Natural killer cell treated with Interleukin-12 subunit alpha and Interleukin-12 subunit beta and Interleukin-15 and Interleukin-18, amount 100 ng/mL, for 72 hours (primary cell): Measurements from ENCODE around the gene DAAM1. TPM values are rescaled to one million over a fixed set of nuclear protein-coding genes. Genes with fewer than 3 reads are reported as not detected.

ENCODE experiments used
- ATAC-seq, 2 donors: fragments of 150-1000 bp; cut with Tn5 transposase in 1 of 2; sonication (Bioruptor Pico), chemical (Tn5 transposase) in 1 of 2; 2 replicates each; pipeline ENCODE4 v1.10.0; 2021
- DNase-seq: peaks from one replicate; pipeline ENCODE4 v3.0.0; 2022; ENCODE audit warnings: low spot score
- H3K27ac Mint-ChIP-seq, 2 donors: 1 replicate in 1 of 2; 2 replicates in 1 of 2; pipeline ENCODE4 v1.8.0; 2022; ENCODE audit warnings: mixed read lengths in 2 of 2, mild to moderate bottlenecking in 1 of 2, moderate library complexity in 1 of 2
- H3K27me3 Mint-ChIP-seq, 2 donors: 1 replicate in 1 of 2; 2 replicates in 1 of 2; pipeline ENCODE4 v1.8.0; 2022; ENCODE audit warnings: mixed read lengths in 2 of 2
- H3K36me3 Mint-ChIP-seq: one replicate; pipeline ENCODE4 v1.8.0; 2022; ENCODE audit warnings: mixed read lengths
- H3K4me1 Mint-ChIP-seq, 2 donors: 1 replicate in 1 of 2; 2 replicates in 1 of 2; pipeline ENCODE4 v1.8.0; 2022; ENCODE audit warnings: low read depth in 2 of 2, mixed read lengths in 2 of 2, mild to moderate bottlenecking in 1 of 2
- H3K4me3 Mint-ChIP-seq: one replicate; pipeline ENCODE4 v1.8.0; 2022; ENCODE audit warnings: mixed read lengths
- H3K9me3 Mint-ChIP-seq: 2 replicates; pipeline ENCODE4 v1.8.0; 2022; ENCODE audit warnings: mixed read lengths
- total RNA-seq, 2 donors: library from RNA; stranded (reverse); gene quantifications; one replicate each; pipeline ENCODE4 v1.2.3, GENCODE V29; 2022

DAAM1 gene
- total RNA-seq, 2 donors from 2014 or later = 21.3 to 22.5 TPM

DNA sequence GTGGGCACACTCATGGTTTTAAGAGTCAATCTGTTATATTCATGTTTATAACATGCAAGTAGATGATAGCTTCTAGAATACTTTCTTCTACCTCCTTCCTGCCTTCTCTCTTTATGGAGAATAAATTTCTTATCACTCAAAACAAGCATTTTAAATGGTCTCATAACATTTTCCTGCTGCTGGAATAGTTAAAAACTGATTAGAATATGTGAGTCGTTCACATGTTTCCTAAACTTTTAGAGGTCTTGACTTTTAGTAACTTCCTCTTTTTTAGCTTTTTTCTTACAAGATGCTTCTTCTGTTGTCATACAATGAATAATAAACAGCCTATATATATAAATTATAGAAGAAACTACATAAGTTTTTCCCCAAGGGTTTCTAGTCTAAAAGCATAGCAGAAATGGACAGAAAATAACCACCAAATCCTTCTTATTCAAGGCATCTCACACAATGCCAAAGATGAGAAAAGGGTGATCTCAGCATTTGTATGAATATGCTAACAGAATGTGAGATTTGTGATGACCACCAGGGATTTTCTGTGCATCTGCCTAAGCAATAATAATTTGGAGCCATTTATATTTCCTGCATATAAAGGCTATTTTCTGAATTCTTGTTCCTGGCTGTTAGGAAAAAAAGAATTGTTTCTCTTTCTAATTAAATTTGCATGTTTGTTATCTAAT is 127.8 kb downstream of the DAAM1 start:
- Mint-ChIP-seq H3K4me1 (peaks cover 6% of the 10 kb centered on the region in 2 donors), H3K4me3 (no peak overlapping the region), H3K36me3 (no peaks in the 10 kb centered on the region), H3K9me3 (no peaks in the 10 kb centered on the region), H3K27ac (no peak overlapping the region), H3K27me3 (no peaks in the 10 kb centered on the region)
- ATAC-seq = no peak
- no peak for DNase-seq

DNA sequence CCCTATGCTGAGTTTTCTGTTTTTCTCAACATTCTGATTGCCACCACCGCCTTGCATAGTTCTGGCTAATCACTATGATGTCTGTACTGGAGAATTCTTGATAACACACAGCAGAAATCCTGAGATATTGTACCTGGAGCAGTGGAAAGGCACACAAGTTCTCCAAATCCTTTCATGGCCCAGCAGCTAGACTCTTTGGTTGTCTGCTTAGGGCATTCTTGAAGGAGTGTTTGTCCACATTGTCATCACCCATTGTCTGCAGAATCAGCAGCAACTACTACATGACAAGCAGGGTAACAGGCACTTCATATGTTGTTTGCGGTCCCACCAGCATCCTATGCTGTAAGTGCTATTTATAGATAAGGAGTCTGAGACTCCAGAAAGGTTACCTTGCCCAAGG is 128.9 kb downstream of the DAAM1 start:
- ATAC-seq = no peak
- peaks cover 6 to 8% of the 10 kb centered on the region in 2 donors for H3K4me1 Mint-ChIP-seq
- no peaks in the 10 kb centered on the region for H3K27me3 Mint-ChIP-seq
- H3K27ac Mint-ChIP-seq = no peak overlapping the region
- no peaks in the 10 kb centered on the region for H3K9me3 Mint-ChIP-seq
- DNase-seq = no peak
- H3K4me3 Mint-ChIP-seq = no peak overlapping the region
- no peaks in the 10 kb centered on the region for H3K36me3 Mint-ChIP-seq

DNA sequence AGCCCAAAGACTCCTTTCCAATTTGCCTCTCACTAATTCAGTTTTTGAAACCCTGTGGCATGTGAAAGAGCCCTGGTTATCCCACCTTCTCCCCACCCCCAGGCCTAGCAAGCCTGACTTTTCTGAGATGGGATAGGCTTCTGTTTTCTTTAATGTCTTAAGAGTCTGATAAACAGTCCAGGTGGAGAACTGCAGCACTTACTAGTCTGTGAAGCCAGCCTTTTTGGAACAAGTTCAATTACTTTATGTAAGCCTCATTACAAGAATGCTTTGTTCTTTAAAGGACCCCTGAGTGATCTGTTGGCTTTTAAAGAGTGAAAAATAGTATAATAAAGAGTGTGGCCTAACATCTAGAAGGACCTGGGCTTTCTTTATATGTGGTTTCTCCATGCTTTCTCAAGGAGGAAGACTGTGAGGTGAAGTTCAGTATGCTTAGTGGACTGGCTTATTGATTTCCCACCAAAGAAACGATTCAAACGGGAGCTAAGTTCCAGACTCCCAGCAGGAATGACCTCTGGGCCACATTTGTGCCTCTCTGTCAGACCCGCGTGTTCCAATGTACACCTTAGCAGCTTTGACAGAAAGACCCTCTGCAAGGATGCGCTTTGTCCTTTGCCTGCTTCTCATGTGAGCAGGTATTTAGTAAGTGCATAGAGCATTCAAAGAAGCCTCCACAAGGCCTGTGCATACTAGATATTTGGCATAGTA is 129.5 kb downstream of the DAAM1 start:
- no peak for ATAC-seq
- DNase-seq = no peak
- no peaks in the 10 kb centered on the region for H3K9me3 Mint-ChIP-seq
- no peak overlapping the region for H3K4me3 Mint-ChIP-seq
- H3K27me3 Mint-ChIP-seq = no peaks in the 10 kb centered on the region
- no peaks in the 10 kb centered on the region for H3K36me3 Mint-ChIP-seq
- no peak overlapping the region for H3K27ac Mint-ChIP-seq
- H3K4me1 Mint-ChIP-seq = peaks cover 6 to 8% of the 10 kb centered on the region in 2 donors

DNA sequence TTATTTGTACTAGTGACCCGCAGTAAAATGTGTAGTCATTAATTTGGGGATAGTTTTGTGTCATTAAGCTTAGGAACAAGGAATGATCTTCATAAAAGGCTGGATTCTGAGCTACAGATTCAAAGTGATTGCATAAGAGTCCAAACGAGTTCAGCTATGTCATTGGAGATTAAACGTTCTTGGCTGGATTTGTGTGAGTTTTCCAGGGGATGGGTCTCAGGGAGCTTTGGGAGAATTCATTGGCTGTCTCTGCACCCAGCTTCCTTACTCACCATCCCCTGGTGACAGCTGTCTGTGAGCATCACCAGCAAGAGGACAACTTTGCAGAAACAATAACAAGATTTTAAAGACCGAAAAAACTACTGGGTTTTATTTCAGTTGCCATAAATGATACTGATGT is 130.4 kb downstream of the DAAM1 start:
- H3K27me3 Mint-ChIP-seq = no peaks in the 10 kb centered on the region
- no peak for DNase-seq
- H3K9me3 Mint-ChIP-seq = no peaks in the 10 kb centered on the region
- no peak for ATAC-seq
- H3K4me3 Mint-ChIP-seq = no peak overlapping the region
- no peak overlapping the region for H3K27ac Mint-ChIP-seq
- H3K4me1 Mint-ChIP-seq = peaks cover 6 to 8% of the 10 kb centered on the region in 2 donors
- no peaks in the 10 kb centered on the region for H3K36me3 Mint-ChIP-seq

DNA sequence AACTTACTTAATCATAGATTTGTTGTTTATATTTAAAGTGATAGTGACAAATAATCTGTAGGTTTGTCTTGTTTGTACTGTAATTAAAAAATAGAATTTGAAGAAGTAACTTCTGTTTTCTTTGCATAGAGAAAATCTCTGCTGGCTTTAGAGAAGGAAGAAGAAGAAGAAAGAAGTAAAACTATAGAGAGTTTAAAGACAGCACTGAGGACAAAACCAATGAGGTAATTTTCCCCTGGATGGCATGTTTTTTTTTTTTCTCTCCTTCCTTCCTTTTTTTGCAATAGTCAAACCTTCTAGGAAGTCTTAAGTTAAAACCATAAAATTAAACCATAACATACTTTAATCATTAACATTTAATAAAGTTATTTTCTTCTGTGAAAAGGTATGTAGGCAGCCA is 131.9 kb downstream of the DAAM1 start:
- Mint-ChIP-seq H3K27me3 (no peaks in the 10 kb centered on the region), H3K4me1 (peaks cover 6 to 8% of the 10 kb centered on the region in 2 donors), H3K4me3 (no peak overlapping the region), H3K27ac (peak overlapping the region; percentile 32 to 35), H3K9me3 (no peaks in the 10 kb centered on the region), H3K36me3 (no peaks in the 10 kb centered on the region)
- DNase-seq (no peak), ATAC-seq (no peak)

DNA sequence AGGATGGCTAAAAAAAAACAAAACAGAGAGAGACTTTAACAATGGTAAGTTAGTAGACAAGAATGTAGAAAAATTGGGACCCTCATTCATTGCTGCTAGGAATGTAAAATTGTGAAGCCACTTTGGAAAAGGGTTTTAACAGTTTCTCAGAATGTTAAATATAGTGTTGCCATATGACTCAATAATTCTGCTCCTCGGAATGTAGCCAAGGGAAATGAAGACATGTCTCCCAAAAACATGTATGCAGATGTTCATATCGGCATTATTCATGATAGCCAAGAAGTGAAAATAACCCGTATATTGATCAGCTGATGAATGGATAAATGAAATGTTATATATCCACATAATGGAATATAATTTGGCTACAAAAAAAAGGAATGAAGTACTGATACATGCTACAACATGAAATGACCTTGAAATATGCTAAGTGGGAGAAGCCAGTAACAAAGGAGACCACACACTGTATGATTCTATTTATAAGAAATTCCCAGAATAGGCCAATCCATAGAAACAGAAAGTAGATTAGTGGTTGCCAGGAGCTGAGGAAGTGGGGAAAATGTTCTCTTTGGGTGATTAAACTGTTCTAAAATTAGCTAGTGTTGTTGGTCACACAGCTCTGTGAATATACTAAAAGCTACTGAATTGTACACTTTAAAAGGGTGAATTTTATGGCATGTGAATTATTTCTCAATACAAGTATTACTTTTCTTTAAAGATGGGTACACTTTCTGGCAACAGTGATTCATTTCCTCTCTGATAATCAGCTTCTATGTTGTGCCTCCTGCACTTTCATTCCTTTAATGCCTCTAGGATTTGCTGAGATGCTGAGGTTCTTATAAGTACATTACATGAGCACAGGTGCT is 132.5 kb downstream of the DAAM1 start:
- Mint-ChIP-seq H3K4me3 (peak overlapping the region; percentile 28), H3K36me3 (no peaks in the 10 kb centered on the region), H3K27me3 (no peaks in the 10 kb centered on the region), H3K9me3 (no peaks in the 10 kb centered on the region), H3K27ac (peak overlapping the region; percentile 32 to 35), H3K4me1 (peaks cover 6 to 8% of the 10 kb centered on the region in 2 donors)
- DNase-seq (no peak), ATAC-seq (peak; percentile 68 to 76)

DNA sequence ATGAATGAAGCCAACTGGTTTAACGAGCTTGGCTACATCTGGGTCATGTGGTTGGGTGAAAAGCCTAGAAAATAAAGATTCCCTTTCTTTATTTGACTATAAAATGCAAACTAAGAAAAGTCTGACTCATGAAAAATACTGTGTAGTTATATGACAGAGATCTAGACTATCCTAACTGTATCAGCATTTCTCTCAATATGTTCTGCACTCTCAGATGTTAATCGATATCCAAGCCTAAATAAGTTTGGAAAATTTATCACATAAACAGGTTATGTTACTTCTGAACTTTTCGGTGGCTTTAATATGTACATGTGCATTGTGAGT is 133.1 kb downstream of the DAAM1 start:
- Mint-ChIP-seq H3K9me3 (no peaks in the 10 kb centered on the region), H3K36me3 (no peaks in the 10 kb centered on the region), H3K4me1 (peaks cover 6 to 8% of the 10 kb centered on the region in 2 donors), H3K27ac (peak overlapping the region; percentile 32 to 35), H3K27me3 (no peaks in the 10 kb centered on the region), H3K4me3 (peak overlapping the region; percentile 28)
- DNase-seq (no peak), ATAC-seq (peak in 1 of 2 donors; percentile 6)

DNA sequence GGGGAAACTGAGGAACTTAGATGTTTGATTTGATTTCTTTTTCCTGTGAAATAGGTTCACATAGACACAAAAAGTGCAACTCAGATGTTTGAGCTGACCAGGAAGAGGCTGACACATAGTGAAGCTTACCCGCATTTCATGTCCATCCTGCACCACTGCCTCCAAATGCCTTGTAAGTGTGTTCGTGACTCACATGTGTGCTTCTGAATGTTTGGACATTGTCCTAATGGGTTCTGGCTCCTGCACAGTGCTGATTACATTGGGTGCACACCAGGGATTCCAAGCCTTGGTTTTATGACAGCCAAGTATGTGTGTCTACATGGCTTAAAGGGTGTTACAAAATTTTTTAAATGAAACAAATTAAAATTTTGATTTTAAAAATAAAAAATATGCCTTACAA is 137.4 kb downstream of the DAAM1 start:
- peaks cover 9 to 10% of the 10 kb centered on the region in 2 donors for H3K4me1 Mint-ChIP-seq
- no peaks in the 10 kb centered on the region for H3K27me3 Mint-ChIP-seq
- no peak overlapping the region for H3K27ac Mint-ChIP-seq
- no peaks in the 10 kb centered on the region for H3K36me3 Mint-ChIP-seq
- ATAC-seq (no peak), DNase-seq (no peak)
- no peaks in the 10 kb centered on the region for H3K9me3 Mint-ChIP-seq
- H3K4me3 Mint-ChIP-seq = no peak overlapping the region

DNA sequence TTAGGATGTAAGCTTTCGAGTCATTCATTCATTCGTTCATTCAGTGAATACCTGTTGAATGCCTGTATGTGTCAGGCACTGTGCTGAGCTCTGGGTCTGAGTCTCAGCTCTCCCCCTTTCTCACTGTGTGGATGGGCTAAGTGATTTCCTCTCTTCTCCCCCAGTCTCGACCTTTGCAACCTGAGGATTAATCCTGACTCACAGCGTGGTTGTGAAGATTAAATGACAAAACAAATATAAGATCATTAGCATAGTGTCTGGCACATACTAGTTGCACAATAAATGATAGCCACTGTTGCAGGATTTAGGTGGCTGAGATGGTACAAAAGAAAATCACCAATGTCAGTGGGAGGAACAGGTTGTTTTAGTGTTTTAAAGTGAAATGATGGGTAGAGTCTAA is 140.0 kb downstream of the DAAM1 start:
- no peaks in the 10 kb centered on the region for H3K27me3 Mint-ChIP-seq
- peaks cover 8% of the 10 kb centered on the region for H3K36me3 Mint-ChIP-seq
- H3K9me3 Mint-ChIP-seq = no peaks in the 10 kb centered on the region
- DNase-seq (no peak), ATAC-seq (peak; percentile 63 to 64)
- peaks cover 3 to 5% of the 10 kb centered on the region in 2 donors for H3K4me1 Mint-ChIP-seq
- no peak overlapping the region for H3K4me3 Mint-ChIP-seq
- no peak overlapping the region for H3K27ac Mint-ChIP-seq

DNA sequence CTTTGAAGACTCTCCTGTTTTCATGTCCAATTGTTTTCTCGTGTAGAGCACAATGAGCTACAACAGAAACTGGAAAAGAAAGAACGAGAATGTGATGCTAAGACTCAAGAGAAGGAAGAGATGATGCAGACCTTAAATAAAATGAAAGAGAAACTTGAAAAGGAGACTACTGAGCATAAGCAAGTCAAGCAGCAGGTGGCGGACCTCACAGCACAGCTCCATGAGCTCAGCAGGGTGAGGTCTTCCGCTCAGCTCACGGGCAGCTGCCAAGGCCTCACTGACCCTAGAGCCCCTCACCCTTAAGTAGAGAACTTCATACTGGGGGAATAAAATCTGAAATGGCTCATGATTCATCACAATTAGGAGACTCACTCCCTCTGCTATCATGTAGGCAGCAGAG is 142.0 kb downstream of the DAAM1 start:
- peaks cover 3 to 5% of the 10 kb centered on the region in 2 donors for H3K4me1 Mint-ChIP-seq
- no peaks in the 10 kb centered on the region for H3K27me3 Mint-ChIP-seq
- no peaks in the 10 kb centered on the region for H3K9me3 Mint-ChIP-seq
- no peak overlapping the region for H3K27ac Mint-ChIP-seq
- DNase-seq = no peak
- peaks cover 13% of the 10 kb centered on the region for H3K36me3 Mint-ChIP-seq
- no peak overlapping the region for H3K4me3 Mint-ChIP-seq
- no peak for ATAC-seq

DNA sequence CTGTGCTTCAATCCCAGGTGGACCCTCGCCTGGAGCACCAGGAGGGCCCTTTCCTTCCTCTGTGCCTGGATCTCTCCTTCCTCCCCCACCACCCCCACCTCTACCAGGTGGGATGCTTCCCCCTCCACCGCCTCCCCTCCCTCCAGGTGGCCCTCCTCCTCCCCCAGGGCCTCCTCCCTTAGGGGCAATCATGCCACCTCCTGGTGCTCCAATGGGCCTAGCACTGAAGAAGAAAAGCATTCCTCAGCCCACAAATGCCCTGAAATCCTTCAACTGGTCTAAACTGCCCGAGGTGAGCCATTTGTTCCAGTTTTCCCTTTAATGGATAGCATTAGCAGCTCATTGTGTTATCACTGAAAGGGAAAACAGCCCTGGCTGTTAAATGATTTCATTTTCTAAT is 142.8 kb downstream of the DAAM1 start:
- no peaks in the 10 kb centered on the region for H3K9me3 Mint-ChIP-seq
- no peaks in the 10 kb centered on the region for H3K27me3 Mint-ChIP-seq
- no peak for ATAC-seq
- peaks cover 13% of the 10 kb centered on the region for H3K36me3 Mint-ChIP-seq
- H3K4me1 Mint-ChIP-seq = peaks cover 3 to 5% of the 10 kb centered on the region in 2 donors
- no peak overlapping the region for H3K27ac Mint-ChIP-seq
- H3K4me3 Mint-ChIP-seq = no peak overlapping the region
- DNase-seq = no peak

DNA sequence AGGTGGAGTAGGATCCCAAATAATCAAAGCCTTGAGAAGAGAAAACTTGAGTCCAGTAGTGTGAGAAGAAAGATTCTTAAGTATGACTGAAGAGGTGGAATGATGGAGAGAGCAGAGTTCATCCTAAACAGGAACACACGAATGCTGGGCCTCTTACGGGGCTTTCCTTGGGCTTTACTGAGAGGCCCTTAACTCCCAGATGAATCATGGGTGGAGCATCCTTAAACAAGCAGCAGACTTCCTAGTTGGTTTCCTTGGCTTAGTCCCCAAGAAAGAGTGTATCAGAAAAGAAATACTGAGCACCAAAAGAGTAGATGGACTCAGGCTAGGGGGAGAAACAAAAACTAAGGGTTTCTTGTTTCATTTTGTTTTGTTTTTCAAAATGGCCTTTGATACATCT is 144.3 kb downstream of the DAAM1 start:
- Mint-ChIP-seq H3K4me1 (peaks cover 3 to 5% of the 10 kb centered on the region in 2 donors), H3K27ac (no peak overlapping the region), H3K9me3 (no peaks in the 10 kb centered on the region), H3K36me3 (peaks cover 13% of the 10 kb centered on the region), H3K4me3 (no peak overlapping the region), H3K27me3 (no peaks in the 10 kb centered on the region)
- DNase-seq (no peak), ATAC-seq (no peak)

DNA sequence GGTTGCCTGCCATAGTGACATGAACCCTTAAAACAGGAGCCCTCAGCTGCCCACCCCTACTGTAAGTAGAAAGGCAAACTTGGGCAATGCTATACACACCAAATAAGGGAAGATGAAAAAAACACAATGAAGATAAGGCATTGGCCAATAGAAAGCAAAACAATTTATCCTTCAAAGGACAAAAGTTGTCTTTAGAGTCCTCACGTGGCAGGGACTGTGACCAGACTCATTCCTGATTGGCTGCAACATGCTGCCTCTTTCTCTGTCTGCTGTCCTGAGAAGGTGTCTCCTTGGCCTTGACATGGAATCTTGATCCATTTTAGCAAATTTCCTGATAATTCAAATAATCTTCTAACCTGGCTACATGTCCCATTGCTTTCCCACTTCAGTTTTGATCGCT is 144.8 kb downstream of the DAAM1 start:
- Mint-ChIP-seq H3K27ac (no peak overlapping the region), H3K27me3 (no peaks in the 10 kb centered on the region), H3K36me3 (peaks cover 13% of the 10 kb centered on the region), H3K4me1 (peaks cover 3 to 5% of the 10 kb centered on the region in 2 donors), H3K9me3 (no peaks in the 10 kb centered on the region), H3K4me3 (no peak overlapping the region)
- no peak for DNase-seq
- ATAC-seq = no peak

DNA sequence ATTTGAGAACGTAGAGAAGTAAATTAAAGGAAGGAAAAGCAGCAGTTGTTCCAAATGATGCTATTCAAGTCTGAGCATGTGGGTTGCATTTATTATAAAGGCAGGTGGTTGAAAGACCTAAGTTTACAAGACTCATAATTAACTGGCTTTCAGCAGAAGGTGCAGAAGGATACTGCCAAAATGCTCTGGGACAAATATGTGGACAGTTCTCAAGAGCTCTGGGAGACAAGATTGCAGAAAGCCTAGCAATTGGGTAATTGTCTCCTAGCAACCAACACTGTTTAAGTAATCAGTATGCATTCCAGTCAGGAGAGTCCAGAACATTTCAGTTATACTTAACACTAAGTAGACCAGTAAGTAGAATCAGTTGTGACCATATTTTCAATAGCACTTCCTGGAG is 145.2 kb downstream of the DAAM1 start:
- no peak overlapping the region for H3K27ac Mint-ChIP-seq
- DNase-seq (no peak), ATAC-seq (no peak)
- H3K9me3 Mint-ChIP-seq = no peaks in the 10 kb centered on the region
- H3K4me1 Mint-ChIP-seq = peaks cover under 1% of the 10 kb centered on the region in 2 donors
- no peak overlapping the region for H3K4me3 Mint-ChIP-seq
- no peaks in the 10 kb centered on the region for H3K27me3 Mint-ChIP-seq
- H3K36me3 Mint-ChIP-seq = peaks cover 13% of the 10 kb centered on the region
